HepG2 (cell line): ENCODE data around the gene TP53BP2. TPM values are rescaled to one million over a fixed set of nuclear protein-coding genes. Genes with fewer than 3 reads are reported as not detected.
A peak's percentile ranks its signal among the peaks of the same experiment; 100 is the strongest.

Experiments used
- CENPT ChIP-seq: sonication (generic); formaldehyde crosslinking; IDR thresholded peaks from 2 replicates; pipeline ENCODE4 v1.8.0; 2022; ENCODE audit warnings: low read depth, mild to moderate bottlenecking, moderate library complexity, missing genetic modification reagents
- EP300 ChIP-seq, 3 experiments: sonication (generic) in 1 of 3; formaldehyde crosslinking in 1 of 3; IDR thresholded peaks; 2 replicates each; pipeline versions ENCODE4 v1.5.1 to v1.6.1; 2011 to 2020; ENCODE audit warnings: low read depth in 2 of 3, low read length in 2 of 3, borderline replicate concordance in 1 of 3, improper control_type of control experiment in 1 of 3, mild to moderate bottlenecking in 1 of 3, missing genetic modification reagents in 1 of 3, moderate library complexity in 1 of 3
- FOXC1 ChIP-seq: sonication (generic); formaldehyde crosslinking; IDR thresholded peaks from 2 replicates; pipeline ENCODE4 v1.8.0; 2022; ENCODE audit warnings: mild to moderate bottlenecking, missing genetic modification reagents, borderline replicate concordance
- GABPB1 ChIP-seq: IDR thresholded peaks from 2 replicates; pipeline ENCODE4 v1.6.1; 2016; ENCODE audit warnings: mild to moderate bottlenecking, missing genetic modification reagents, moderate library complexity, missing compliant biosample characterization
- HES4 ChIP-seq: sonication (generic); formaldehyde crosslinking; IDR thresholded peaks from 2 replicates; pipeline ENCODE4 v1.9.0; 2021; ENCODE audit warnings: mild to moderate bottlenecking, missing genetic modification reagents, borderline replicate concordance
- KDM2A ChIP-seq: sonication (generic); formaldehyde crosslinking; IDR thresholded peaks from 2 replicates; pipeline ENCODE4 v1.4.0; 2020; ENCODE audit warnings: low read depth, missing genetic modification reagents, borderline replicate concordance
- KDM5B ChIP-seq: sonication (generic); formaldehyde crosslinking; IDR thresholded peaks from 2 replicates; pipeline ENCODE4 v1.4.0; 2020; ENCODE audit warnings: missing genetic modification reagents, mild to moderate bottlenecking, borderline replicate concordance
- LCORL ChIP-seq, 2 experiments: fragments of 450-650 bp in 1 of 2; sonication (generic) in 1 of 2; formaldehyde crosslinking in 1 of 2; IDR thresholded peaks; 2 replicates each; pipeline versions ENCODE4 v1.5.0 to v1.6.1; 2017 to 2020; ENCODE audit warnings: antibody characterized with exemption in 1 of 2, missing genetic modification reagents in 1 of 2
- NBN ChIP-seq: fragments of 450-650 bp; conservative IDR thresholded peaks from 2 replicates; pipeline ENCODE4 v1.6.1; 2017
- RBM39 ChIP-seq: fragments of 200-400 bp; formaldehyde crosslinking; IDR thresholded peaks from one replicate; pipeline ENCODE4 v1.6.1; 2018; ENCODE audit warnings: antibody characterized with exemption, mild to moderate bottlenecking, low read depth, low read length; ENCODE audit not compliant: poor library complexity, severe bottlenecking
- STAG1 ChIP-seq: sonication (generic); formaldehyde crosslinking; IDR thresholded peaks from 2 replicates; pipeline ENCODE4 v1.4.0; 2020; ENCODE audit warnings: missing genetic modification reagents
- XRCC5 ChIP-seq: fragments of 200-400 bp; formaldehyde crosslinking; optimal IDR thresholded peaks from 2 replicates; pipeline ENCODE3; 2017; ENCODE audit warnings: mild to moderate bottlenecking, low read length
- YEATS4 ChIP-seq: sonication (generic); formaldehyde crosslinking; IDR thresholded peaks from 2 replicates; pipeline ENCODE4 v1.4.0; 2020; ENCODE audit warnings: missing genetic modification reagents, borderline replicate concordance
- ZFX ChIP-seq: sonication (generic); formaldehyde crosslinking; IDR thresholded peaks from 2 replicates; pipeline ENCODE4 v1.4.0; 2020; ENCODE audit warnings: mild to moderate bottlenecking, low read depth, missing genetic modification reagents, moderate library complexity
- ZNF558 ChIP-seq: sonication (generic); formaldehyde crosslinking; IDR thresholded peaks from 2 replicates; pipeline ENCODE4 v1.9.0; 2022; ENCODE audit warnings: mild to moderate bottlenecking, missing genetic modification reagents, borderline replicate concordance
- ZSCAN21 ChIP-seq: sonication (generic); formaldehyde crosslinking; IDR thresholded peaks from 2 replicates; pipeline ENCODE4 v1.8.0; 2022; ENCODE audit warnings: mild to moderate bottlenecking, missing genetic modification reagents, moderate library complexity, borderline replicate concordance
- polyA plus RNA-seq, 8 experiments: library from polyadenylated mRNA; depleted of rRNA in 3 of 8; stranded (reverse) in 7 of 8; unstranded in 1 of 8; fragments of >200 nt; fragmentation: Illumina TruSeq in 4 of 8; extraction: Trizol in 4 of 8; gene quantifications; 2 replicates each; pipeline versions ENCODE4 v1.2.1 to v1.2.3, GENCODE V29; 2011 to 2016; ENCODE audit warnings: low read depth in 4 of 8, missing spikeins in 1 of 8, mixed read lengths in 1 of 8; ENCODE audit not compliant: insufficient read depth in 1 of 8
- total RNA-seq, 5 experiments: library from RNA; depleted of rRNA; stranded (reverse); fragments of >200 nt; fragmentation: Illumina TruSeq; extraction: Trizol; gene quantifications; 2 replicates each; pipeline ENCODE4 v1.2.3, GENCODE V29; 2016; ENCODE audit warnings: low read depth in 1 of 5
- TF ChIP-seq, protein P1 (sequence below): sonication (generic); formaldehyde crosslinking; IDR thresholded peaks from 2 replicates; pipeline ENCODE4 v1.4.0; 2020; ENCODE audit warnings: missing genetic modification reagents, borderline replicate concordance
- TF ChIP-seq, protein P2 (sequence below): sonication (generic); formaldehyde crosslinking; IDR thresholded peaks from 2 replicates; pipeline ENCODE4 v1.5.0; 2020; ENCODE audit warnings: missing genetic modification reagents, mild to moderate bottlenecking, borderline replicate concordance
- TF ChIP-seq, protein P3 (sequence below): IDR thresholded peaks from 2 replicates; pipeline ENCODE4 v1.6.1; 2016; ENCODE audit warnings: mild to moderate bottlenecking

Gene TP53BP2
- total and polyA plus RNA-seq, 2 of the 13 experiments (the other 11 are each of a cell fraction or from before 2014, with no cell fraction given): 10.0 to 14.0 TPM

DNA sequence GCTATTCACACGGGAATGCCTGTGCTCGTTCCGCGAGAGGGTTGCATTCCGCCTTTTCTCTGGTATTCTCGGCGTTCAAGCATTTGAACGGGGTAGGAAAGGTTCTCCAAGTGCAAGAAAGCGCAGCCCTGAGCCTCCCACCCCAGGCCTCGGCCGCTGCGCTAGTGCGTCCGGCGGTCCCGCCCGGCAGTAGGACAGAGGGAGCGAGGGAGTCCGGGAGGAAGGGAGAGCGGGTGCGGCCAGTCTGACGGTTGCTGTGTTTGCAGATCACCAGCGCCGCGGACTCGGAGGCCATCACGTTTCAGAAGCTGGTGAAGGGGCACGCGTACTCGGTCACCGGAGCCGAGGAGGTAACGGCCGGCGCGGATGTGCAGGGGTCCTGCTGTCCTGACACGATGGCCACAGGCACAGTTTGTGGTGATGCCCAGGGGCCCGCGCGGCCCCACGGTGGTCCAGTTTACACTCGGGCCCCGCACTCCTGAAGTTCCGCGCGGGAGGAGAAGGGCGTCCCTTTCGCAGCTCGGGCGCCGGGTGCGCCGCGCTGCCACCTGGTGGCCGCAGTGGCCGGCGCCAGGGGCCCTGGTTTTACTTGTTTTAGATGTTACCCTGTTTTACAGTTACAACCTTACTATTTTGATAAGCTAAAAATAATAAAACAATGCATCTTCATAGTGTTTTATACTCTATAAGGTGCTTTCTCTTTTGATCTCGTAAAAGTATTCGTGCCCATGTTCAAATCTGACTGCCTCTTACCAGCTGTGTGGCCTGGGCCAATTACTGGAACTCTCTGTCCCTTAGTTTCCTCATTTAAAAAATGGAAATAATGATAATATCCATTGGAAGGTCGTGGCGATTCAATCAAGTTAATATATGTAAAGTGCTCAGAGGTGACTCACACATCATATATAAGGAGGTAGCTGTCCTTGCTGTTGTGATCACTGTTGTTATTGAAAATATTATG, 96.7 kb downstream of the TP53BP2 start (continued):
- TF ChIP-seq LCORL (IDR thresholded peaks at IDR 0.05): no peak
- 0 out of 2 replicates have a peak, but pooled peaks have one; percentile 18 for TF ChIP-seq LCORL (CRISPR knock-in tag; IDR thresholded peaks at IDR 0.05)
- TF ChIP-seq RBM39: peak; percentile 57
- TF ChIP-seq XRCC5: no peak
- no peak for TF ChIP-seq NBN
- TF ChIP-seq ZSCAN21 (CRISPR knock-in tag): no peak
- TF ChIP-seq STAG1: peak; percentile 60
- TF ChIP-seq KDM2A (CRISPR knock-in tag): peak; percentile 60; the same call in 1 of the 2 replicates
- TF ChIP-seq, protein P1, sequence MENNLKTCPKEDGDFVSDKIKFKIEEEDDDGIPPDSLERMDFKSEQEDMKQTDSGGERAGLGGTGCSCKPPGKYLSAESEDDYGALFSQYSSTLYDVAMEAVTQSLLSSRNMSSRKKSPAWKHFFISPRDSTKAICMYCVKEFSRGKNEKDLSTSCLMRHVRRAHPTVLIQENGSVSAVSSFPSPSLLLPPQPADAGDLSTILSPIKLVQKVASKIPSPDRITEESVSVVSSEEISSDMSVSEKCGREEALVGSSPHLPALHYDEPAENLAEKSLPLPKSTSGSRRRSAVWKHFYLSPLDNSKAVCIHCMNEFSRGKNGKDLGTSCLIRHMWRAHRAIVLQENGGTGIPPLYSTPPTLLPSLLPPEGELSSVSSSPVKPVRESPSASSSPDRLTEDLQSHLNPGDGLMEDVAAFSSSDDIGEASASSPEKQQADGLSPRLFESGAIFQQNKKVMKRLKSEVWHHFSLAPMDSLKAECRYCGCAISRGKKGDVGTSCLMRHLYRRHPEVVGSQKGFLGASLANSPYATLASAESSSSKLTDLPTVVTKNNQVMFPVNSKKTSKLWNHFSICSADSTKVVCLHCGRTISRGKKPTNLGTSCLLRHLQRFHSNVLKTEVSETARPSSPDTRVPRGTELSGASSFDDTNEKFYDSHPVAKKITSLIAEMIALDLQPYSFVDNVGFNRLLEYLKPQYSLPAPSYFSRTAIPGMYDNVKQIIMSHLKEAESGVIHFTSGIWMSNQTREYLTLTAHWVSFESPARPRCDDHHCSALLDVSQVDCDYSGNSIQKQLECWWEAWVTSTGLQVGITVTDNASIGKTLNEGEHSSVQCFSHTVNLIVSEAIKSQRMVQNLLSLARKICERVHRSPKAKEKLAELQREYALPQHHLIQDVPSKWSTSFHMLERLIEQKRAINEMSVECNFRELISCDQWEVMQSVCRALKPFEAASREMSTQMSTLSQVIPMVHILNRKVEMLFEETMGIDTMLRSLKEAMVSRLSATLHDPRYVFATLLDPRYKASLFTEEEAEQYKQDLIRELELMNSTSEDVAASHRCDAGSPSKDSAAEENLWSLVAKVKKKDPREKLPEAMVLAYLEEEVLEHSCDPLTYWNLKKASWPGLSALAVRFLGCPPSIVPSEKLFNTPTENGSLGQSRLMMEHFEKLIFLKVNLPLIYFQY: 0 out of 2 replicates have a peak, but pooled peaks have one; percentile 53
- peak; percentile 41; the same call in 1 of the 2 replicates for TF ChIP-seq KDM5B (CRISPR knock-in tag)
- TF ChIP-seq, protein P2, sequence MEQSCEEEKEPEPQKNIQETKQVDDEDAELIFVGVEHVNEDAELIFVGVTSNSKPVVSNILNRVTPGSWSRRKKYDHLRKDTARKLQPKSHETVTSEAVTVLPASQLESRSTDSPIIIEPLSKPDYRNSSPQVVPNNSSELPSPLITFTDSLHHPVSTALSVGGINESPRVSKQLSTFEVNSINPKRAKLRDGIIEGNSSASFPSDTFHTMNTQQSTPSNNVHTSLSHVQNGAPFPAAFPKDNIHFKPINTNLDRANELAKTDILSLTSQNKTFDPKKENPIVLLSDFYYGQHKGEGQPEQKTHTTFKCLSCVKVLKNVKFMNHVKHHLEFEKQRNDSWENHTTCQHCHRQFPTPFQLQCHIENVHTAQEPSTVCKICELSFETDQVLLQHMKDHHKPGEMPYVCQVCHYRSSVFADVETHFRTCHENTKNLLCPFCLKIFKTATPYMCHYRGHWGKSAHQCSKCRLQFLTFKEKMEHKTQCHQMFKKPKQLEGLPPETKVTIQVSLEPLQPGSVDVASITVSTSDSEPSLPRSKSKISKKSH (CRISPR knock-in tag): no peak
- no peak for TF ChIP-seq EP300 (IDR thresholded peaks at IDR 0.05; ENCODE audit: low read depth in 2 of 2, low read length in 2 of 2)
- TF ChIP-seq EP300 (CRISPR knock-in tag; IDR thresholded peaks at IDR 0.05; ENCODE audit: borderline replicate concordance): no peak
- no peak for TF ChIP-seq YEATS4 (CRISPR knock-in tag)
- TF ChIP-seq ZFX (CRISPR knock-in tag): 0 out of 2 replicates have a peak, but pooled peaks have one; percentile 13
- TF ChIP-seq FOXC1 (CRISPR knock-in tag): 0 out of 2 replicates have a peak, but pooled peaks have one; percentile 27
- peak; percentile 63; the same call in 1 of the 2 replicates for TF ChIP-seq HES4
- TF ChIP-seq, protein P3, sequence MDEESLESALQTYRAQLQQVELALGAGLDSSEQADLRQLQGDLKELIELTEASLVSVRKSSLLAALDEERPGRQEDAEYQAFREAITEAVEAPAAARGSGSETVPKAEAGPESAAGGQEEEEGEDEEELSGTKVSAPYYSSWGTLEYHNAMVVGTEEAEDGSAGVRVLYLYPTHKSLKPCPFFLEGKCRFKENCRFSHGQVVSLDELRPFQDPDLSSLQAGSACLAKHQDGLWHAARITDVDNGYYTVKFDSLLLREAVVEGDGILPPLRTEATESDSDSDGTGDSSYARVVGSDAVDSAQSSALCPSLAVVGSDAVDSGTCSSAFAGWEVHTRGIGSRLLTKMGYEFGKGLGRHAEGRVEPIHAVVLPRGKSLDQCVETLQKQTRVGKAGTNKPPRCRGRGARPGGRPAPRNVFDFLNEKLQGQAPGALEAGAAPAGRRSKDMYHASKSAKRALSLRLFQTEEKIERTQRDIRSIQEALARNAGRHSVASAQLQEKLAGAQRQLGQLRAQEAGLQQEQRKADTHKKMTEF (CRISPR knock-in tag): peak; percentile 28; the same call in 1 of the 2 replicates
- TF ChIP-seq GABPB1 (CRISPR knock-in tag): peak; percentile 33; the same call in 1 of the 2 replicates
- TF ChIP-seq CENPT (CRISPR knock-in tag): no peak
- no peak for TF ChIP-seq ZNF558 (CRISPR knock-in tag)
